SK-N-MC (cell line): ENCODE measurements around the gene NUP153.

Source experiments
- EZH2 ChIP-seq: fragments of 200-600 bp; sonication (generic); IDR thresholded peaks from one replicate; pipeline ENCODE4 v1.6.1; 2017; ENCODE audit warnings: antibody characterized with exemption
- FOXP2 ChIP-seq: optimal IDR thresholded peaks from 2 replicates; pipeline ENCODE3; 2011; ENCODE audit warnings: mild to moderate bottlenecking, moderate library complexity; ENCODE audit not compliant: insufficient read depth; ENCODE audit errors: extremely low read length, control extremely low read depth
- POLR2AphosphoS5 ChIP-seq: IDR thresholded peaks from 2 replicates; pipeline ENCODE4 v1.6.1; 2012; ENCODE audit warnings: mild to moderate bottlenecking, low read depth, low read length, borderline replicate concordance

GRCh38 chr6:17691925-17692538, 14.7 kb downstream of the NUP153 start:
- TF ChIP-seq POLR2AphosphoS5, result no peak
- TF ChIP-seq EZH2, result no peak
- no peak for TF ChIP-seq FOXP2
